Muscle layer of duodenum (tissue), 2 donors: ENCODE results near the gene NBAS.

ENCODE experiments used
- H3K27ac ChIP-seq: one replicate; pipeline ENCODE4 v1.7.0; 2013; ENCODE audit warnings: mild to moderate bottlenecking, low read length
- H3K27me3 ChIP-seq: one replicate; pipeline ENCODE4 v1.7.0; 2013; ENCODE audit warnings: low read depth, mild to moderate bottlenecking, control low read depth, low read length
- H3K36me3 ChIP-seq, 2 donors: one replicate each; pipeline ENCODE4 v1.7.0; 2013; ENCODE audit warnings: low read length in 2 of 2, control low read depth in 1 of 2, mild to moderate bottlenecking in 1 of 2; ENCODE audit not compliant: insufficient read depth in 2 of 2, control insufficient read depth in 1 of 2
- H3K4me1 ChIP-seq, 2 donors: one replicate each; pipeline ENCODE4 v1.7.0; 2013; ENCODE audit warnings: low read length in 2 of 2, mild to moderate bottlenecking in 2 of 2, control low read depth in 1 of 2, moderate library complexity in 1 of 2; ENCODE audit not compliant: insufficient read depth in 2 of 2, control insufficient read depth in 1 of 2
- H3K4me3 ChIP-seq, 2 donors: one replicate each; pipeline ENCODE4 v1.7.0; 2013; ENCODE audit warnings: low read length in 2 of 2, low read depth in 1 of 2, mild to moderate bottlenecking in 1 of 2
- H3K9me3 ChIP-seq, 2 donors: one replicate each; pipeline ENCODE4 v1.7.0; 2013; ENCODE audit warnings: low read length in 2 of 2, control low read depth in 1 of 2, mild to moderate bottlenecking in 1 of 2; ENCODE audit not compliant: control insufficient read depth in 1 of 2
- donor health status: healthy.

The NBAS gene

DNA sequence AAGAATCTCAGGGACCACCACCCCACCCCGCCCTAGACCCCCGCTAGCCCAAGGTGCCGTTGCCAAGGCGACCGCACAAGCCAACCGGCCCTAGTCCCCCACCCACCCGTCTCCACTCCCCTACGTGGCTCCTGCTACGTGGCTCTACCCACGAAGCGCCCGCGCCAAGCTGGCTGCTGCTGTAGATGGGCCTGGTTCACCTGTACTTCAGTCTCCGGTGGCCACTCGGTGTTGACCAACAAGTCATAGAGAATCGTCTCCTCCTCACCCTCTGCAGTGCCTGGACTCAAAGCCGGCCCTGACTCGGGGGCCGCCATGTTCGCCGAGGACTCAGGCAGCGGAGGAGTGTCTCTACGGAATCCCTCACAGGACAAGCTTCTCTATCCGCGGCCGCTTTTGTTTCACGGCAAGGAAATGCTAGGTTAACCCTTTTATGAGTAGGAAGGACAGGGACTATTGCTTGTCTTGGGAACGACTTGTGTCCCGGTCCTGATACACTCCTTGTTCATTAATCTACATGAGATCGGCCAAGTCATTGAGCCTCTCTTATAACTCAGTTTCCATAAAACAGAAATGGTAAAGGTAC is at the start of gene NBAS:
Gene NBAS, minus strand, starts transcription at position 347 of the 586 bp plus-strand sequence. Its CDS starts 30 bp downstream, at position 317.
- Histone ChIP-seq H3K27ac (peak within 1 kb of the TSS; percentile 86), H3K4me3 (peak within 1 kb of the TSS; percentile 92 to 99), H3K9me3 (no peaks in the 10 kb centered on the region), H3K27me3 (no peaks in the 10 kb centered on the region), H3K4me1 (peaks cover 6 to 23% of the 10 kb centered on the region in 2 donors), H3K36me3 (no peaks in the 10 kb centered on the region)

DNA sequence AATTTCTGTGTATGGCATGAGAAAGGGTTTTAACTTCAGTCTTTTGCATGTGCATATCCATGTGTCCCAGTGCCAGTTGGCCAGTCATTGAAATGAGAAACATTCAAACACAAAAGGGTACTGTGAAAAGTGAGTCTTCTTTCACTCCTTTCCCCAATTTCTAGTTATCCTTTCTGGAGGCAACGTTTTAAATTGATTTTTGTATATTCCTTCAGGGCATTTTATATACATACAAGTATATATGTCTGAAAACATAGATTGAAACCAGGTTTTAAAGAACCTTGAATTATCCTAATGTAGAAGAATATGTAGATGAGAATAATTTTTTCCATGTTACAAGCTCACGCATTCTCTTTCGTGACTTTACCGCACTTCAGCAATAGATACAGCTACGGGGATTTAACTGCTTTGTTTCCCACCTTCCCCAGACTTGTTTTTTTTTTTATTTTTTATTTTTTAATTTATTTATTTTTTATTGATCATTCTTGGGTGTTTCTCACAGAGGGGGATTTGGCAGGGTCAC is 49.4 kb upstream of the NBAS start:
- no peaks in the 10 kb centered on the region for H3K9me3 ChIP-seq
- no peak overlapping the region for H3K27ac ChIP-seq
- peaks cover 42 to 53% of the 10 kb centered on the region in 2 donors for H3K36me3 ChIP-seq
- no peaks in the 10 kb centered on the region for H3K27me3 ChIP-seq
- H3K4me3 ChIP-seq = no peak overlapping the region
- H3K4me1 ChIP-seq = no peaks in the 10 kb centered on the region

DNA sequence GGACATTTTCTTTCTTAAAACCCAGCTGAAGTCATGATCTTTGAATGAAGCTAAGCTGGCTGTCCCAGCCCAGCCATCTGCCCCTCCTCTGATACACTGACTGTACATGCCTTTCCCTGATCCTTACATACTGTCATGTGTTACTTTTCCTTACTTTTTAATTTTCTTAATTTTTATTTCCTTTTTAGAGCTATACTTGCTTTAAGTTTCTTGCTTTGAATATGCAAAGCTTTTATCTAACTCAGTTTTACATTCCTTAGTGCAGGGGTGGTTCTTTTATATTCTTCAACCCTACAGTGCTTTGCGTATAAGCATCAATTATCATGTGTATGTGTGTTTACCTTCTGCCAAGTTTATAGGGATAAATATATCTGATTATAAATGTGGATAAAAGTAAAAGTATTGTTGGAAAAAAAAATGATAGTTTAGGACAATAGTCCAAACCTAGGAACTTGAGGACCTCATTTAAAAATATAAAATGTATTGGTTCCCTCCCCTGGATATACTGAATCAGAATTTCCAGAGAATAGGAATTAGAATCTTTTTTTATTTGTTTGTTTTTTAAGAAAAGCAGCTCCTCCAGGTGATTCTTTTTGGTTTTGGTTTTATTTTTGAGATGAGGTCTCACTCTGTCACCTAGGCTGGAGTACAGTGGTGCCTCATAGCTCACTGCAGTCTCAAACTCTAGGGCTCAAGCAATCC is 48.4 kb upstream of the NBAS start:
- H3K36me3 ChIP-seq = peaks cover 52 to 60% of the 10 kb centered on the region in 2 donors

DNA sequence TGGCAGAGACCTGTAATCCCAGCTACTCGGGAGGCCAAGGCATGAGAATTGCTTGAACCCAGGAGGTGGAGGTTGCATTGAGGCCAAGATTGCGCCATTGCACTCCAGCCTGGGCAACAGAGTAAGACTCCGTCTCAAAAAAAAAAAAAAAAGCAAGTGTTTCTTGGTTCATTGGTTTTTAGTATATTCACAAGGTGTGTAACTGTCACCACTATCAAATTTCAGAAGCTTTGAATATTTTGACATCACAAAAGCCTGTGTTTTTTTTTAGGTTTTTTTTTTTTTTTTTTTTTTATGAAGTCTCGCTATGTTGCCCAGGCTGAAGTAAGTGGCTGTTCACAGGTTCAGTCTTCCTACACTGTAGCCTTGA is 47.2 kb upstream of the NBAS start:
- H3K27ac ChIP-seq = no peak overlapping the region
- no peak overlapping the region for H3K4me3 ChIP-seq
- no peaks in the 10 kb centered on the region for H3K9me3 ChIP-seq
- no peaks in the 10 kb centered on the region for H3K4me1 ChIP-seq
- H3K27me3 ChIP-seq = no peaks in the 10 kb centered on the region
- peaks cover 60 to 71% of the 10 kb centered on the region in 2 donors for H3K36me3 ChIP-seq

More for the DNA sequence above, 48.4 kb upstream of the NBAS start:
- Histone ChIP-seq H3K27ac (no peak overlapping the region), H3K27me3 (no peaks in the 10 kb centered on the region), H3K9me3 (no peaks in the 10 kb centered on the region), H3K4me3 (no peak overlapping the region), H3K4me1 (no peaks in the 10 kb centered on the region)

DNA sequence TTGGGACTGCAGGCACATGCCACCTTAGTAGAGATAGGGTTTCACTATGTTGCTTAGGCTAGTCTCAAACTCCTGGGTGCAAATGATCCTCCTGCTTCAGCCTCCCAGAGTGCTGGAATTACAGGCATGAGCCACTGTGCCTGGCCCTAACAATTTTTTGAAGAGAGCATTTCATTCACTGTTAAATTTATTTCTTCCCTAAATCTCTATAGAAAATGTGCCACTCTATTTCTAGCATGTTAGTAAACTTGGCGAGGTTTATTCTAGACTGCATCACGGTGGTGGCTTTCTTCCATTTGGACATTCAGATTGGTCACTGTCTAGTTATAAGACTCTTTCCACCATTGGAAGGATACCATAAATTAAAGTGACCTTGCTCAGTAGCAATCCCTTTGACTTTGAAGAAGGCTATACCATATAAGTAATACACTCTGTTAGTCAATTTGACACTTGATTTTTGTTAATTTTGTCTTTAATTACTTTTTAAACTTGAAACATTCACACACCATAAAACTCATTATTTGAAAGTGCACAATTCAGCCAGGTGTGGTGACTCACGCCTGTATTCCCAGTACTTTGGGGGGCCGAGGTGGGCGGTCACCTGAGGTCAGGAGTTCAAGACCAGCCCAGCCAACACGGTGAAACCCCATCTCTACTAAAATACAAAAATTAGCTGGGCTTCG is 46.7 kb upstream of the NBAS start:
- Histone ChIP-seq H3K27me3 (no peaks in the 10 kb centered on the region), H3K4me3 (no peak overlapping the region), H3K36me3 (peaks cover 63 to 76% of the 10 kb centered on the region in 2 donors), H3K27ac (no peak overlapping the region), H3K9me3 (no peaks in the 10 kb centered on the region), H3K4me1 (no peaks in the 10 kb centered on the region)

DNA sequence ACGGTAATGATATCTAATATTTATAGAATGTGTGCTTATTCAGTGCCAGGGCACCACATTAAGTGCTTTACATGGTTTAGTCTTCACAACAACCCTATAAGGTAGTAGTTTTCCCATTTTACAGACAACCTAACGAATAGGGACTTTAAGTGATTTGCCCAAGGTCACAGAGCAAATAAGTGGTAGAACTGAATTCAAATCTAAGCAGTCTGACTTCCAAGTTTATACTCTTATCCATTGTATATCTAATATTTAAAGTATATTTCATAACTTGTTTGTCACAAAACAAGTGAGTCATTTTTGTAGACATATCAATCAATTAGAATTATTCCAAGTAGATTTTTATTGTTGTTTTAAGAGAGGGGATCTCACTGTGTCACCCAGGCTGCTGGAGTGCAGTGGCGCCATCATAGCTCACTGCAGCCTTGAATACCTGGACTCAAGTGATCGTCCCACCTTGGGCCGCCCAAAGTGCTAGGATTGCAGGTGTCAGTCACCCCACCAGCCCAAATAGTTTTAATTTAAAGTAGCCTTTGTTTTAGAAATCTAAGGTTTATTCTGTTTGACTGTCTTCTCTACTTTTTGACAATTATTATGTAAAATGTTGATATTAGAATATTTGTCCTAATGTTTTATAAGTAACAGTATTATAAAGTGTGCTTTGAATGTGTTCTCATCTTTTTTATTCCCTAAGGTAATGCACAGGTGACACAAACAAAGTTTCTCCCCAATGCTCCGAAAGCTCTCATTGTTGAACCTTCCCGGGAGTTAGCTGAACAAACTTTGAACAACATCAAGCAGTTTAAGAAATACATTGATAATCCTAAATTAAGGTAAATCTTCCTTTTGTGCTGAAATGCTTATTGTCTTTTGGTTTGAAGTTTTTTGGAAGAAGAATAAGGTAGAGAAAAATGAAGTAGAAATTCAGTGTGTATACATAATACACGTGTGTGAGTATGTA is 45.6 kb upstream of the NBAS start:
- H3K36me3 ChIP-seq = peaks cover 73 to 87% of the 10 kb centered on the region in 2 donors
- no peak overlapping the region for H3K4me3 ChIP-seq
- H3K4me1 ChIP-seq = no peaks in the 10 kb centered on the region
- H3K27me3 ChIP-seq = no peaks in the 10 kb centered on the region
- H3K27ac ChIP-seq = no peak overlapping the region
- no peaks in the 10 kb centered on the region for H3K9me3 ChIP-seq

DNA sequence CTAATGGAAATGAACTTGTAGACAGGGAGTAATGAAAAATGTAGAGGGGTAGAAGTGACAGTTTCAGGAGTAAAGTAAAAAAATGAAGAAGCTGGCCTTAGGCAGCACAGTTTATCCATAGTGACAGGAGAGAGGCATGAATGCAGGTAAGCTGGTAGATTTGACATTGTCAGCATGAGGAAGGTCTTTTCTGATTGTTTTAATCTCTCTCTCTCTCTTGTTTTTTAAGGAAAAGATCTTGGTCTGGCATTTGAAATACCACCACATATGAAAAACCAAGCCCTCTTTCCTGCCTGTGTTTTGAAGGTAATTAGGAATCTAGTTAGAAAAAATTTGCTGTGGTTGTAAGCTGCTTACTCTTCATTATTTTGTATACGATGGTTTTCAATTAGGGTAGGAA is 44.6 kb upstream of the NBAS start:
- Histone ChIP-seq H3K27ac (no peak overlapping the region), H3K9me3 (no peaks in the 10 kb centered on the region), H3K27me3 (no peaks in the 10 kb centered on the region), H3K4me1 (no peaks in the 10 kb centered on the region), H3K4me3 (no peak overlapping the region), H3K36me3 (peaks cover 83 to 97% of the 10 kb centered on the region in 2 donors)

DNA sequence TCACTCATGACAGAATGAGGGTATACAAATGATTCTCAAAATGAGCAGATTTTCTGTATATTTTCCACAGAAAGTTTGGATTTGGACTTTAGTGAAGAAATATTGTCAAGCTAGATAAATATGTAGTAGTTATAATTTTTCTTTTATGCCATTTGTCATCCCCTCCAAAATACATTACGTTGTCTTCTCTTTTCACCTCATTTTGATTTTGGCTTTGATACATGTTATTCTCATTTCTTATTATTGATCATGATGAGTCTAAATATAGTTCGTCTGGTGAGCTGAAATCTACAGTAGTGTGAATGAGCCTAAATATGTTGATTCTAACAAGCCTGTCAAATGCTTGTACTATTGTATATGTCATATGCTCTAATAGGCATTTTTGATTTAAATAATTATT is 42.8 kb upstream of the NBAS start:
- H3K4me1 ChIP-seq = no peaks in the 10 kb centered on the region
- H3K36me3 ChIP-seq = peaks cover 87 to 95% of the 10 kb centered on the region in 2 donors
- H3K27me3 ChIP-seq = no peaks in the 10 kb centered on the region
- H3K9me3 ChIP-seq = no peaks in the 10 kb centered on the region
- no peak overlapping the region for H3K4me3 ChIP-seq
- no peak overlapping the region for H3K27ac ChIP-seq

DNA sequence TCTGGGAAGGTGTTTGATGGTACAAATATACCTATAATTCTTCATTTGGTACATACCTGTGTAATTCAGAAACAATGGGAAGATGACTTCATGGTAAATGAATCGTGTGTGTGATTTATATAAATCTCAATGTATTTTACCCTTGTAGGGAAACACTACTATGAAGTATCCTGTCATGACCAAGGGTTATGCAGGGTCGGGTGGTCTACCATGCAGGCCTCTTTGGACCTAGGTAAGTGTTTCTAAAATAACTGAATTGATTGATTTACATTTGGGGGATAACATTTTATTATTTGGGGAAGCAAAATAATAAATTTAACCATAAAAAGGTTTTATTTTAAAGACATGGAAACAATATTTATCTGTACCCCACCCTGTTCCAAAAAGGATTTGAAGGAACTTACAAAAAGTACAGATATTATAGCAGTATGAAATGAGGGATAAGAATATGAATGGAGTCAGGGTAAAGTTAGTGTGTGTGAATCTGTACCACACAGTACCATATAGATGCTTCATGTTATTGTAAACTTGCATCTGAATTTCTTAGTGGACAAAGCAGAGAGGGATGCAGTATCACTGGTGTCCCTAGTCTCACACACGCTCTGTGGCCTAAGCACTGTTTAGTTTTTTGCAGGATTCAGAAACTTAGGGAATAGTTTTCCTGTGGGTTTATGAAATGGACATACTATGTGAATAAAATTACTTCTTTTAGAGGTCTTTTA is 42.1 kb upstream of the NBAS start:
- Histone ChIP-seq H3K4me1 (no peaks in the 10 kb centered on the region), H3K4me3 (no peak overlapping the region), H3K27ac (no peak overlapping the region), H3K36me3 (peaks cover 88 to 95% of the 10 kb centered on the region in 2 donors), H3K9me3 (no peaks in the 10 kb centered on the region), H3K27me3 (no peaks in the 10 kb centered on the region)

DNA sequence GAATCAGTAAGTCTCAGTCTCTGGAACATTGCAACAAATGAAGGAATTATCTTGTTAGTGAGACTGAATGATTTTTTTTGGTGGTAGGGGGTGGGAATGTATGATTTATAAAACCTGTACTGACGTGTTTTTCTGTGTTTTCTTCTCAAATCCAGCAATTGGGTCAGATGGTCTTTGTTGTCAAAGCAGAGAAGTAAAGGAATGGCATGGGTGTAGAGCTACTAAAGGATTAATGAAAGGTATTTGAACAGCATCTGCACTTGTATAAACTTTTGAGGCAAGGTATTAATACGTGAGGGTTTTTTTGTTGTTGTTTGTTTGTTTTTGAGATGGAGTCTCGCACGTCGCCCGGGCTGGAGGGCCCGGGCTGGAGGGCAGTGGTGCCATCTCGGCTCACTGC is 41.3 kb upstream of the NBAS start:
- Histone ChIP-seq H3K27ac (no peak overlapping the region), H3K9me3 (no peaks in the 10 kb centered on the region), H3K4me1 (no peaks in the 10 kb centered on the region), H3K4me3 (no peak overlapping the region), H3K27me3 (no peaks in the 10 kb centered on the region), H3K36me3 (peaks cover 88 to 93% of the 10 kb centered on the region in 2 donors)
